GM21576 (cell line): ENCODE data around the gene S100A2.

ENCODE experiments used
- ATAC-seq: cut with Tn5 transposase; IDR thresholded peaks from one replicate; pipeline ENCODE4 v1.9.1; 2021; ENCODE audit warnings: mild to moderate bottlenecking, moderate library complexity; ENCODE audit not compliant: unreplicated experiment

The S100A2 gene

DNA sequence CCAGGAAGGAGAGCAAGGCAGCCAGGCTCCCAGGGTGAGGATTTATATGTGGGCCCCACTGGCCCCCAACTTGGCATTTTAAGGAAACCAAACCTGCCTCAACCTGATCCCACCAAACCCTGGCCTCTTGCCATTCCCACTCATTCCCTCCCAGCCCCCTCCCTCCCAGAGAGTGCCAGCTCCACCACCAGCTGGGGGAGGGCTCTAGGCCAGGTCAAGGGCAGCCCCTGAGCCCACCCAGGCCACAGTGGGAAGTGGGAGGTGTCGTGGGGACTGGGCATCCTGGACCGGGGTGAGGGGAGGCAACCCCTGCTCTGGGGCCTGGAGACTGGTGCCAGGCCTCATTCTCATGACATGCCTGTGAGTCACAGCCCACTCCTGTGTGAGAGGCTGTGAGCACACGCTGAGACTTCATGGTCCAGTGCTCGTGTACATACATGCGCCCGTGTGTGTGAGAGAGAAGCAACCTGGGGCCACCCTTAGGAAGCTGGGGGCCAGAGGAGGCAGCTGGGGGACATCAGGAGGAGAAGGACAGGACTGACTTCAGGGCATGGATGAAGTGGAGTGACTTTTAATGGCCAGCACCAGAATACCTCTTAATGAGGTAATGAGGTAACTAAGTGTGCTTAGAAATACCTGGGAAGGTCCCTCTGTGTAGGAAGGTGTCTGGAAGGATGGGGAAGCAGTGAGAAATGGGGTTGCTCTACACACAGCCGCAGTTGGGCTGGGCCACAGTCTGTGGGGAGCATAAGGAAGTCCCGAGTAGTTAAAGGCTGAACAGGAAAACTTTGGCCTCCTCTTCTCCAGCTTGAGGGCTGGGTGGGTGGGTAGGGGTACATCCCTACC lies at the start of gene S100A2:
Gene S100A2 (minus strand): TSS at position 316 of the 846 bp plus-strand sequence. CDS start 1,967 bp downstream, outside the sequence.
- ATAC-seq = no peak

DNA sequence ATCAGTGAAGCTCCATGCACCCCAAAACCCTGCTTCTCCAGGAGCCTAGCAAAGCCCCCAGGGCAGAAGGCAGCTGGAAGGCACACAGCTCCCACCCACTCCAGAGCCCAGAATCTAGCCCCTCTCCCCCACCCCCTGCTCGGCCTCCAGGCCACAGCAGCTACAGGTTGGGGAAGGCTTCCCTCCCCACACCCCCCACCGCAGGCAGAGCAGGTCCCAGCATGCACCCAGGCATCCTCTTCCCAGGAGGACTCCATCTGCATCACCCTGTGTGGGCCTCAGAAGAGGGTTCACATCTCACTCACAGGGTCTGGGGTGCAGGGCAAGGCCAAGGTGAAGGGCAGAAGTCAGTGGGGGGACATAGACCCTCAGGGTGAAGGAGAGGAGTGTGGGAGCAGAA lies 49.8 kb upstream of the S100A2 start:
- no peak for ATAC-seq

- no peak for ATAC-seq
Observed at GRCh38 chr1:153614906-153615305, 49.3 kb upstream of the S100A2 start.

DNA sequence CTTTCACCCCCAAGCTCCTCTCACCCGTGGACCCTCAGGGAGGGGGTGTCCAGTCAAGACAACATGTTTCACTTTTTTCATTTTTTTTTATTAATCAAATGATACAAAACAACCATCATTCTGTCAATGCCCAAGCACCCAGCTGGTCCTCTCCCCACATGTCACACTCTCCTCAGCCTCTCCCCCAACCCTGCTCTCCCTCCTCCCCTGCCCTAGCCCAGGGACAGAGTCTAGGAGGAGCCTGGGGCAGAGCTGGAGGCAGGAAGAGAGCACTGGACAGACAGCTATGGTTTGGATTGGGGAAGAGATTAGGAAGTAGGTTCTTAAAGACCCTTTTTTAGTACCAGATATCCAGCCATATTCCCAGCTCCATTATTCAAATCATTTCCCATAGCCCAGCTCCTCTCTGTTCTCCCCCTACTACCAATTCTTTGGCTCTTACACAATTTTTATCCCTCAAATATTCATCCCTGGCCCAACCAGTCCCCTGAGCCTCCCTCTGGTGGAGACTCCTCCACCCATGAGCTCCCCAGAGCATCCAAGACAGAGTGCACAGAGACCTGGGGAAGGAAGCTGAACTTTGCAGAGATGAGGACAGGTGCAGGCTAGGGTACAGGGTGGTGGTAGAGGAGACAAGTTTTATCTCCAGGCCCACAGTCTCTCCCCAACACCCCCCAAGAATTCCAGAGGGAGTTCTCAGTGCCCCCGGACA lies 48.7 kb upstream of the S100A2 start:
- ATAC-seq = no peak

DNA sequence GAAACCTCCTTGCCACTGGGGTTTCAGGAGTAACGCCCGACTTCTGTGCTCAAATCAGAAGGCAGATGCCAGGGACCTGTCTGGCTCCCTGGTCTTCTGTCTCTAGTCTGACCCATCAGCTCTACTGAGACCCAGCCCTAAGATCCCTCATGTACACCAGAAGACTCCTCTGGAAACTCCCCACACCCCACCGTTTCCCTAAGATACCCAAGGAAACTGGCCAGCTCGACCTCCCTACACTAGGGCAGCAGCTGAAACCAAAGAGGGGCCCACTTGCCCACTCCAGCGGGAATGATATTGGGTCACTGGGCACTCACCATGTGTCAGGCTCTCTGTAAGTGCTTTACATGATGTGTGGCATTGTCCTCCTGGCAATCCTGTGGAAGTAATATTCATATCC lies 47.8 kb upstream of the S100A2 start:
- ATAC-seq = no peak

DNA sequence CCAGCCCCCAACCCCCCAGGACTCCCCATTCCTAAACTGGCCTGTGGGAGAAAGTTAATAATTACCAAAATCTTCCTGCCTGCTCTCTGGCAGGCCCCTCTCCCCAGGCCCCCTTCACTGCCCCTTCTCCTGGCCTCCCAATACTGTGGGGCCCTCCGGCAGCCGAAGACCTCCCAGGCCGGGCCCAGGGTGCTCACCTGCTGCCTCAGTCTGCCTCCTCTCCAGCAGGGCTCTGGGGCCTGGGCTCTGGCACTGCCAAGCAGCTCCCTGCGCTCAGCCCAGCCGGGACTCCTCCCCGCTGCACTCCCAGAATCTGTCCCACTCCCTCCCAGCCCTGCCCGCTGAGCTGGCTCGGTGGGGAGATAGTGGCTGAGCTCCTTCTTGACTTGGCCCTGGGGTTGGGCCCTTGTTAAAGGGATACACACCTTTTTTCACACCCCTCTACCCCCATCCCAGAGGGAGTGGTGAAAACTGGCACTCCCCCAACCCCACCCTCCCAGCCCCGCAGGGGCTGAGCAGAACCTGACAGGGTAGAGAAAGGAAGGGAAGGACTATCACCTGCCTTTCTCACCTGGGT lies 47.2 kb upstream of the S100A2 start, which contains the start of gene S100A16:
Gene S100A16 (minus strand): TSS at position 383 of the 577 bp plus-strand sequence. CDS start 4,986 bp downstream, outside the sequence.
- ATAC-seq = no peak

GRCh38 chr1:153612111-153612754 lies 46.6 kb upstream of the S100A2 start:
- no peak for ATAC-seq

DNA sequence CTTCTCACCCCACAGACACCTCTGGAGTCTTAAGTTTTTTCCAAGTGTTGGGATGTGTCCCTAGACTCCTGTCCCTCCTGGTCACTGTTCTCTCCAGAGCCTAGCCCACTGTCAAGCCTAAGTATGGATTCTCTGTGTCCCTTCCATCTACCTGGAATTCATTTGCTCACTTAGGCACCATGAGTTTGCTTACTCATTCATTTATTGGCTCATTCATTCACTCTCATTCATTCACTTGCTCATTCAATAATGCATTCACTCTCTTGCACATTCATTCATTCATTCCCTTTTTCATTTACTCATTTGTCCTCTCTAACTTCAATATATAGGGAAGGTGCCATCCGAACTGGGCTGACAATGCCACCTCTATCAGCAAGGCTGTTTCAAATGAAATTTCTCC lies 45.7 kb upstream of the S100A2 start:
- no peak for ATAC-seq

DNA sequence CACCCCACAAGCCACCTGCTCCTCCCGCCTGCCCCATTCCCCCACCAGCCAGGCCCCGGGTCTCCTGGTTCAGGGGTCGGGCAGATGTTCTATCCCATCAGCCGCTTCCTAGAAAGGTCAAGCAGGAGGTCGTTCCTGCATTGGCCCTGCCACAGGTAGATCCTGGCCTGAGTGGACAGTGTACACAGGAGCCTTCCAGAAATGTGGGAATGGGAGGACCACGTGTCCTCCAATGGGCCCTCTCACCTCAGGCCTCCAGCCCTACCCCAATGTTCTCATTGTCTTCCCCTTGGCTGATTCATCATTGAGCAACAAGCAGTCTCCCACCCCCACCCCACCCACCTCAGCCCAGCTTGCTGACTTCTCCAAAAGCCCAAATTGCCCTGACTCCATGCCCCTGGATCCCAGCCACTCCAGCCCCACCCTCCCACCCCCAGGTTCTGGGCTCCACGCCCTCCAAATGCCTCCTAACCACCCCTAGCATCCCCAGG lies 45.2 kb upstream of the S100A2 start:
- no peak for ATAC-seq

DNA sequence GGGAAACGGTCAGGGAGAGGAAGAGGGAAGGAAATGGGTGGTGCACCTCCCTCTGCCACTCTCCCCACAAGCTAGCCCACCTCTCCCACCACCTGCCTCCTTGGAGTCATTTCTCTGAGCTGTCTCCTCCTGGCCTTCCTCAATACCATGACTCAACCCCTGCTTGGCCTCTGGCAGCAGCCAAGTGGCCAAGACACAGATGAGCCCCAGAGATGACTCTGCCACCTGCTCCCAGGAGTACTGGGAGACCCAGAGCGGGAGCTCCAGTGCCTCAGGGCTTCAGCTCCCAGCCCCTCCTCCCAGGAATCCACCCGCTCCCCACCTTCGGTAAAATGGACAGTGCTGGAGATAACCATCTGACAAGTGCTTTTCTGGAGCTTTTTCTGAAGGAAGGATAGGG lies 44.7 kb upstream of the S100A2 start:
- no peak for ATAC-seq

GRCh38 chr1:153609585-153609907 lies 43.9 kb upstream of the S100A2 start:
- ATAC-seq = no peak

GRCh38 chr1:153608742-153609584 lies 43.3 kb upstream of the S100A2 start:
- no peak for ATAC-seq

DNA sequence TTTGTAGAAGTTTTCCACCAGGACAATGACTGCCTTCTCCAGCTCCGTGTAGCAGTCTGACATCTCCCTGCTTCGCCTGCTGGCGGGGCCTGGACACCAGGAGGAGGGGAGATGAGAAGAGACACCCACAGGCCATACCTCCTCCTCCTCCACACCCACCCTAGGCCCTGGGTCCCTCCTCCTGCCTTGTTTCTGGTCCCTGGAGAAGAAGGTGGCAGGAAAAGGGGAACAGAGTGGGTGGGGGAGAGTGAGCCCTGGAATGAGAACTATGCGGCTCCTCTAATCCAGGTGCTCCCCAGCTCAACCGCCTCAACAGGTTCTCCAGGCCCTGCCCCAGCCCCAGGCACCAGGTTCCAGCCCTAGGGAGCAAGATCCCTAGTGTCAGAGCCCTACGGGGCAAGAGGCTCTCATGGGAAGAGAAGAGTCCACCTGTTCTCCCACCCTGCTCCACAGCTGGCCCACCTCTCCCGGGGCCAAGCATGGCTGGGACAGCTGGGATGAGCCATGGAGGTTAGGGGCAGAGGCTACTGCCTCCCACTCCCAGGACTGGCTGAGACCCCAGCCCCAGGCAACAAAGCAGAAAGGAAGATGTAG lies 42.5 kb upstream of the S100A2 start:
- ATAC-seq = no peak

DNA sequence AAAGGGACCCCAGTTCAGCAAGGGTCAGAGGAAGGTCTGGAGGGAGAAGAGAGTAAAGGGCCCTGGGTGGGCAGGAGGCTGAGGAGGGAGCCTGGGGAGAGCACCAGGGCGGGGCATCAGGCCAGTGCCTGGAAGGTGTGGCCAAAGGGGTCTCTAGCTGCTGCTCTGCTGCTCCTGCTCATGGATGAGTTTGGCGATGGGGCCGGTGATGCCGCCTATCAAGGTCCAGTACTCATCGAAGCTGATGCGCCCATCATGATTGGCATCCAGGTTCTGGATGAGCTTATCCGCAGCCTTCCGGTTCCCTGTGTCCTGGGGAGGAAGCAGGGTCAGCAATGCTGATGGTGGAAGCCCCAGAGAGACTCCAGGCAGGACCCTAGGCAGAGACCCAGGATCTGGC lies 41.7 kb upstream of the S100A2 start:
- ATAC-seq = no peak

GRCh38 chr1:153606194-153606593 lies 40.5 kb upstream of the S100A2 start:
- no peak for ATAC-seq

DNA sequence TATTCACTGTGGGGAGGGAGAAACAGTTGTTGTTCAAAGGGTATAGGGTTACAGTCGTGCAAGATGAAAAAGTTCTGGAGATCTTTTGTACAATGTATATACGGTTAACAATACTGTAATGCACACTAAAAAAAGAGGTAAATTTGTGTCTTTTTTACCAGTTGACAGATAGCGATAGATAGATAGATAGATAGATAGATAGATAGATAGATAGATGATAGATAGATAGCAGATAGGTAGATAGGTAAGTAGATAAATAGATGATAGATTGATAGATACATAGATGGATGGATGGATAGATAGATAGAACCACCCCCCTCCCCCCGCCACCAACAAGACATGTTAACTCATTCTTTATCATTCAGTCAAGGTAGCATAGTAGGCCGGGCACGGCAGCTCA lies 37.1 kb upstream of the S100A2 start:
- no peak for ATAC-seq

DNA sequence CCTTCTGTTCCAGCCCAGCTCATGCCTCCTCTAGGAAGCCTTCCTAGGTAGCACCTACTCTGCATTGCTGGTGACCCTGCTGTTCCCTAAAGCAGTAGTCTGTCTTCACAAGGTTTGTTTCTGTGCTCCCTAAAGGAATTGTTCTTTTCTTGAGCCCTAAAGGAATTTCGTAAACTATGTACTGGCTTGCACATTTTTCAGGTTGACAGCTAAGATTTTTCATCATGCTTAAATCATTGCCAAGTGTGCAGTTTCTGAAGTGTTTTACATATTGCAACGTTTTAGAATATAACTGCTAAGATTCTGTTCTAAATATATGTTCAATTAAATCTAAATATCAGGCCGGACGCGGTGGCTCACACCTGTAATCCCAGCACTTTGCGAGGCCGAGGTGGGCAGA lies 34.2 kb upstream of the S100A2 start:
- ATAC-seq = no peak

GRCh38 chr1:153598309-153599172 lies 32.9 kb upstream of the S100A2 start:
- ATAC-seq = peak; percentile 96

- ATAC-seq = no peak
Observed at GRCh38 chr1:153597206-153597605, 31.6 kb upstream of the S100A2 start.
